ENCODE data around the gene ST14.

DNA sequence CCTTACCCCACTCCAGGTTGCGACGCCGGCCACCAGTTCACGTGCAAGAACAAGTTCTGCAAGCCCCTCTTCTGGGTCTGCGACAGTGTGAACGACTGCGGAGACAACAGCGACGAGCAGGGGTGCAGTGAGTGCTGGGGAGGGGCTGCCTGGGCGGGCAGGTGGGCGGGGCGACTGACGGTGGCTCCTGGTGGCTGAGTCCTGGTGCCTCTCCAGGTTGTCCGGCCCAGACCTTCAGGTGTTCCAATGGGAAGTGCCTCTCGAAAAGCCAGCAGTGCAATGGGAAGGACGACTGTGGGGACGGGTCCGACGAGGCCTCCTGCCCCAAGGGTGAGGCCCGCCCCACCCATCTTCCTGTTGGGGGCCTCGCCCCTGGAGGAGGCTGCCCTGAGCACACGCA, 38.7 kb downstream of the ST14 start:
- TF ChIP-seq, protein P1, sequence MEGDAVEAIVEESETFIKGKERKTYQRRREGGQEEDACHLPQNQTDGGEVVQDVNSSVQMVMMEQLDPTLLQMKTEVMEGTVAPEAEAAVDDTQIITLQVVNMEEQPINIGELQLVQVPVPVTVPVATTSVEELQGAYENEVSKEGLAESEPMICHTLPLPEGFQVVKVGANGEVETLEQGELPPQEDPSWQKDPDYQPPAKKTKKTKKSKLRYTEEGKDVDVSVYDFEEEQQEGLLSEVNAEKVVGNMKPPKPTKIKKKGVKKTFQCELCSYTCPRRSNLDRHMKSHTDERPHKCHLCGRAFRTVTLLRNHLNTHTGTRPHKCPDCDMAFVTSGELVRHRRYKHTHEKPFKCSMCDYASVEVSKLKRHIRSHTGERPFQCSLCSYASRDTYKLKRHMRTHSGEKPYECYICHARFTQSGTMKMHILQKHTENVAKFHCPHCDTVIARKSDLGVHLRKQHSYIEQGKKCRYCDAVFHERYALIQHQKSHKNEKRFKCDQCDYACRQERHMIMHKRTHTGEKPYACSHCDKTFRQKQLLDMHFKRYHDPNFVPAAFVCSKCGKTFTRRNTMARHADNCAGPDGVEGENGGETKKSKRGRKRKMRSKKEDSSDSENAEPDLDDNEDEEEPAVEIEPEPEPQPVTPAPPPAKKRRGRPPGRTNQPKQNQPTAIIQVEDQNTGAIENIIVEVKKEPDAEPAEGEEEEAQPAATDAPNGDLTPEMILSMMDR (IDR thresholded peaks at IDR 0.05), result no peak
- TF ChIP-seq EZH2phosphoT487 (IDR thresholded peaks at IDR 0.05) (no peak), EZH2 (IDR thresholded peaks at IDR 0.05) (no peak)
